IMR-90 (cell line): ENCODE results near the gene APOL2. TPM values are rescaled to one million over a fixed set of nuclear protein-coding genes. Genes with fewer than 3 reads are reported as not detected.

Experiments
- ATAC-seq: fragments of 200-7000 bp; cut with Tn5 transposase; 2 replicates; pipeline ENCODE4 v1.9.1; 2020; ENCODE audit warnings: low read depth, mild to moderate bottlenecking, moderate library complexity
- BruUV-seq: library from RNA; stranded (reverse); fragments of 400-500 nt; replicated peaks from 2 replicates; lab custom pipeline; 2021; lab: Mats Ljungman, UMichigan
- CTCF ChIA-PET: fragments of 300-600 bp; formaldehyde crosslinking; extraction: SDS; loops from one replicate; lab custom pipeline; 2021; ENCODE audit warnings: antibody characterized with exemption; lab: Yijun Ruan, JAX
- POLR2A ChIA-PET: fragments of 300-600 bp; sonication (Branson Sonifier 250); formaldehyde crosslinking; loops from one replicate; lab custom pipeline; 2022; ENCODE audit warnings: antibody characterized with exemption; ENCODE audit not compliant: unreplicated experiment; lab: Charles Lee
- DNase-seq: peaks from one replicate; pipeline ENCODE4 v3.0.0; 2013
- H2AFZ ChIP-seq: replicated peaks from 2 replicates; pipeline ENCODE3; 2013; ENCODE audit warnings: low read length, mild to moderate bottlenecking; ENCODE audit not compliant: poor library complexity
- H2AK5ac ChIP-seq: 2 replicates; pipeline ENCODE4 v1.6.1; 2013; ENCODE audit warnings: low read depth, low read length, inconsistent platforms
- H2AK9ac ChIP-seq: replicated peaks from 2 replicates; pipeline ENCODE3; 2013; ENCODE audit warnings: mild to moderate bottlenecking, low read depth, low read length, moderate library complexity; ENCODE audit not compliant: poor library complexity
- H2BK120ac ChIP-seq: 2 replicates; pipeline ENCODE4 v1.6.1; 2013; ENCODE audit warnings: low read depth, low read length, inconsistent platforms
- H2BK15ac ChIP-seq: 3 replicates; pipeline ENCODE4 v1.6.1; 2013; ENCODE audit warnings: low read depth, low read length, inconsistent platforms
- H2BK20ac ChIP-seq: 2 replicates; pipeline ENCODE4 v1.6.1; 2013; ENCODE audit warnings: low read depth, mild to moderate bottlenecking, inconsistent platforms, low read length, moderate library complexity
- H2BK5ac ChIP-seq: 2 replicates; pipeline ENCODE4 v1.6.1; 2013; ENCODE audit warnings: mild to moderate bottlenecking, low read depth, low read length, inconsistent platforms; ENCODE audit not compliant: poor library complexity, severe bottlenecking
- H3K14ac ChIP-seq: replicated peaks from 2 replicates; pipeline ENCODE4 v1.6.1; 2013; ENCODE audit warnings: low read depth, low read length, inconsistent platforms
- H3K18ac ChIP-seq: 2 replicates; pipeline ENCODE4 v1.6.1; 2013; ENCODE audit warnings: low read depth, low read length, control low read depth
- H3K23ac ChIP-seq: 2 replicates; pipeline ENCODE4 v1.6.1; 2013; ENCODE audit warnings: low read depth, low read length, inconsistent platforms
- H3K27ac ChIP-seq: 2 replicates; pipeline ENCODE4 v1.5.1; 2013; ENCODE audit warnings: mild to moderate bottlenecking, control low read depth, low read length; ENCODE audit not compliant: insufficient read depth
- H3K27me3 ChIP-seq: 2 replicates; pipeline ENCODE4 v1.6.1; 2013; ENCODE audit warnings: low read length; ENCODE audit not compliant: control insufficient read depth, insufficient read depth
- H3K36me3 ChIP-seq: 2 replicates; pipeline ENCODE4 v1.6.1; 2013; ENCODE audit warnings: low read length, mixed read lengths; ENCODE audit not compliant: control insufficient read depth, insufficient read depth
- H3K4ac ChIP-seq: 2 replicates; pipeline ENCODE4 v1.6.1; 2013; ENCODE audit warnings: low read depth, low read length, inconsistent platforms
- H3K4me1 ChIP-seq: 2 replicates; pipeline ENCODE4 v1.6.1; 2013; ENCODE audit warnings: low read length, mixed read lengths; ENCODE audit not compliant: control insufficient read depth, insufficient read depth
- H3K4me2 ChIP-seq: 2 replicates; pipeline ENCODE4 v1.6.1; 2013; ENCODE audit warnings: low read depth, mild to moderate bottlenecking, control low read depth, low read length, moderate library complexity
- H3K4me3 ChIP-seq: 2 replicates; pipeline ENCODE4 v1.5.1; 2013; ENCODE audit warnings: low read depth, mild to moderate bottlenecking, control low read depth, low read length, moderate library complexity; ENCODE audit not compliant: insufficient read depth
- H3K56ac ChIP-seq: 2 replicates; pipeline ENCODE4 v1.6.1; 2013; ENCODE audit warnings: low read length, inconsistent platforms; ENCODE audit not compliant: insufficient read depth; ENCODE audit errors: extremely low read depth
- H3K79me1 ChIP-seq, 2 experiments: 2 replicates each; pipeline ENCODE4 v1.6.1; 2013; ENCODE audit warnings: low read length in 2 of 2, inconsistent platforms in 1 of 2, low read depth in 1 of 2
- H3K9ac ChIP-seq: 2 replicates; pipeline ENCODE4 v1.6.1; 2013; ENCODE audit warnings: low read depth, low read length, control low read depth
- H3K9me1 ChIP-seq: 2 replicates; pipeline ENCODE4 v1.6.1; 2013; ENCODE audit warnings: low read length, inconsistent platforms; ENCODE audit not compliant: insufficient read depth
- H3K9me3 ChIP-seq: 2 replicates; pipeline ENCODE4 v1.6.1; 2013; ENCODE audit warnings: low read length; ENCODE audit not compliant: control insufficient read depth, insufficient read depth
- H4K20me1 ChIP-seq: 2 replicates; pipeline ENCODE4 v1.6.1; 2013; ENCODE audit warnings: low read length, inconsistent platforms; ENCODE audit not compliant: insufficient read depth
- H4K5ac ChIP-seq: 2 replicates; pipeline ENCODE4 v1.6.1; 2013; ENCODE audit warnings: mild to moderate bottlenecking, low read depth, low read length, control low read depth
- H4K8ac ChIP-seq, 2 experiments: 2 replicates each; pipeline ENCODE4 v1.6.1; 2013; ENCODE audit warnings: low read depth in 2 of 2, low read length in 2 of 2, control low read depth in 1 of 2, inconsistent platforms in 1 of 2
- H4K91ac ChIP-seq: 2 replicates; pipeline ENCODE4 v1.6.1; 2013; ENCODE audit warnings: low read depth, low read length, inconsistent platforms; ENCODE audit not compliant: insufficient read depth
- BHLHE40 ChIP-seq: fragments of 150-350 bp; IDR thresholded peaks from 2 replicates; pipeline ENCODE4 v1.6.1; 2016; ENCODE audit warnings: mild to moderate bottlenecking, low read depth, low read length
- CHD1 ChIP-seq: IDR thresholded peaks from 2 replicates; pipeline ENCODE4 v1.6.1; 2012; ENCODE audit warnings: low read depth, low read length, improper control_type of control experiment
- MAZ ChIP-seq: IDR thresholded peaks from 2 replicates; pipeline ENCODE4 v1.6.1; 2012; ENCODE audit warnings: low read depth, mild to moderate bottlenecking, low read length, improper control_type of control experiment, moderate library complexity, borderline replicate concordance
- MXI1 ChIP-seq: IDR thresholded peaks from 2 replicates; pipeline ENCODE4 v1.6.1; 2012; ENCODE audit warnings: low read depth, mild to moderate bottlenecking, low read length, moderate library complexity, borderline replicate concordance
- NFE2L2 ChIP-seq: fragments of 150-350 bp; IDR thresholded peaks from 2 replicates; pipeline ENCODE4 v1.6.1; 2016; ENCODE audit warnings: low read depth, mild to moderate bottlenecking, low read length
- POLR2A ChIP-seq: IDR thresholded peaks from 2 replicates; pipeline ENCODE4 v1.6.1; 2012; ENCODE audit warnings: mild to moderate bottlenecking, low read depth, low read length
- RCOR1 ChIP-seq: IDR thresholded peaks from 2 replicates; pipeline ENCODE4 v1.6.1; 2012; ENCODE audit warnings: mild to moderate bottlenecking, low read length, improper control_type of control experiment; ENCODE audit not compliant: insufficient replicate concordance
- RFX5 ChIP-seq: IDR thresholded peaks from 2 replicates; pipeline ENCODE4 v1.8.0; 2012; ENCODE audit warnings: low read depth, mild to moderate bottlenecking, low read length, moderate library complexity
- dilution Hi-C: fragments of 300-500 bp; cut with HindIII; formaldehyde crosslinking; loops from one replicate; pipeline ENCODE4 v1.14.3; 2018; ENCODE audit warnings: low sequenced_read_pairs; ENCODE audit not compliant: unreplicated experiment
- in situ Hi-C: fragments of 300-500 bp; cut with MboI; formaldehyde crosslinking; loops from 3 replicates; pipeline ENCODE4 v1.14.3; 2019; ENCODE audit warnings: low sequenced_read_pairs, inconsistent platforms, mixed read lengths
- intact Hi-C: fragments of 100-400 bp; cut with micrococcal nuclease; formaldehyde crosslinking; loops from 2 replicates; pipeline ENCODE4 v1.10.0; 2022
- polyA plus RNA-seq, 3 experiments: library from polyadenylated mRNA; depleted of rRNA; stranded (reverse); fragments of >200 nt; gene quantifications; 2 replicates each; pipeline ENCODE4 v1.2.3, GENCODE V29; 2012; ENCODE audit warnings: low replicate concordance in 1 of 3
- total RNA-seq: library from RNA; depleted of rRNA; stranded (reverse); fragments of >200 nt; gene quantifications from 2 replicates; pipeline ENCODE4 v1.2.3, GENCODE V29; 2012
- TF ChIP-seq, protein P1 (sequence below): fragments of 150-350 bp; IDR thresholded peaks from 2 replicates; pipeline ENCODE4 v1.6.1; 2017; ENCODE audit warnings: mild to moderate bottlenecking, antibody characterized with exemption, low read length, low read depth
- TF ChIP-seq, protein P2 (sequence below): fragments of 150-350 bp; IDR thresholded peaks from 2 replicates; pipeline ENCODE4 v1.6.1; 2016; ENCODE audit warnings: low read depth, mild to moderate bottlenecking, low read length, moderate library complexity, borderline replicate concordance
- TF ChIP-seq, protein P3 (sequence below): conservative IDR thresholded peaks from 2 replicates; pipeline ENCODE4 v1.5.1; 2012; ENCODE audit warnings: mild to moderate bottlenecking, low read depth, low read length, improper control_type of control experiment

The APOL2 gene
- total and polyA plus RNA-seq, 2 of the 4 experiments (the other 2 are of a cell fraction) = 13.1 to 57.5 TPM

DNA sequence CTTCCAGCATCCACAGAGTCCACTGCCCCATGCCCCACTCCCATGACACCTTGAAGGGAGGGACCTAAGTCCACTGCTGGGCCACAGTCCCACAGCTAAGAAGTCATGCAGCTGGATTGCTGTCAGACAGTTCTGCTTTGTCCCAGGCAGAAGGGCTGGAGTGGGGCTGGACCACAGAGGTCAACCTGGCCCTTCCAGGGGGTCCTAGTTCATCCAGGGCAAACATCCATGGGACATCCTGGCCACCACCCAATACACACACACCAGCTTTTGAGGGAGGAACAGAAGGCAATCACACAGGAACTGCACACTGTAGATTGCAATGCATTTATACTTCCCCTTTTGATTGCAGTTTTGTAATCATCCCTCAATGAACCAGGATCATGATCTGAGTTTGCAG is 26.4 kb downstream of the APOL2 start:
- no peak for DNase-seq
- H2AK9ac ChIP-seq = no peak overlapping the region
- no peak overlapping the region for H2AFZ ChIP-seq
- no peak overlapping the region for H2BK15ac ChIP-seq
- no peak overlapping the region for H2BK120ac ChIP-seq
- intact Hi-C loops (no loop called here), dilution Hi-C loops (no loop called here), in situ Hi-C loops (no loop called here)
- H3K27ac ChIP-seq = no peak overlapping the region
- no peak overlapping the region for H2AK5ac ChIP-seq
- no peaks in the 10 kb centered on the region for H3K36me3 ChIP-seq
- H3K9ac ChIP-seq = no peak overlapping the region
- no peak for ATAC-seq
- H2BK20ac ChIP-seq = no peak overlapping the region
- 0 out of 2 replicates have a peak, but pooled peaks cover 2% of the 10 kb centered on the region for H3K9me3 ChIP-seq
- H3K4ac ChIP-seq = no peak overlapping the region
- H3K18ac ChIP-seq = no peak overlapping the region
- no peaks in the 10 kb centered on the region for H3K79me1 ChIP-seq
- POLR2A ChIA-PET = no interaction called here
- H3K4me3 ChIP-seq = no peak overlapping the region
- no peak overlapping the region for H4K8ac ChIP-seq
- TF ChIP-seq, protein P1, sequence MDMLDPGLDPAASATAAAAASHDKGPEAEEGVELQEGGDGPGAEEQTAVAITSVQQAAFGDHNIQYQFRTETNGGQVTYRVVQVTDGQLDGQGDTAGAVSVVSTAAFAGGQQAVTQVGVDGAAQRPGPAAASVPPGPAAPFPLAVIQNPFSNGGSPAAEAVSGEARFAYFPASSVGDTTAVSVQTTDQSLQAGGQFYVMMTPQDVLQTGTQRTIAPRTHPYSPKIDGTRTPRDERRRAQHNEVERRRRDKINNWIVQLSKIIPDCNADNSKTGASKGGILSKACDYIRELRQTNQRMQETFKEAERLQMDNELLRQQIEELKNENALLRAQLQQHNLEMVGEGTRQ = no peak
- TF ChIP-seq CHD1 = no peak
- TF ChIP-seq, protein P2, sequence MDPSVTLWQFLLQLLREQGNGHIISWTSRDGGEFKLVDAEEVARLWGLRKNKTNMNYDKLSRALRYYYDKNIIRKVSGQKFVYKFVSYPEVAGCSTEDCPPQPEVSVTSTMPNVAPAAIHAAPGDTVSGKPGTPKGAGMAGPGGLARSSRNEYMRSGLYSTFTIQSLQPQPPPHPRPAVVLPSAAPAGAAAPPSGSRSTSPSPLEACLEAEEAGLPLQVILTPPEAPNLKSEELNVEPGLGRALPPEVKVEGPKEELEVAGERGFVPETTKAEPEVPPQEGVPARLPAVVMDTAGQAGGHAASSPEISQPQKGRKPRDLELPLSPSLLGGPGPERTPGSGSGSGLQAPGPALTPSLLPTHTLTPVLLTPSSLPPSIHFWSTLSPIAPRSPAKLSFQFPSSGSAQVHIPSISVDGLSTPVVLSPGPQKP = no peak
- no peak for TF ChIP-seq POLR2A
- no peak for TF ChIP-seq BHLHE40
- TF ChIP-seq, protein P3, sequence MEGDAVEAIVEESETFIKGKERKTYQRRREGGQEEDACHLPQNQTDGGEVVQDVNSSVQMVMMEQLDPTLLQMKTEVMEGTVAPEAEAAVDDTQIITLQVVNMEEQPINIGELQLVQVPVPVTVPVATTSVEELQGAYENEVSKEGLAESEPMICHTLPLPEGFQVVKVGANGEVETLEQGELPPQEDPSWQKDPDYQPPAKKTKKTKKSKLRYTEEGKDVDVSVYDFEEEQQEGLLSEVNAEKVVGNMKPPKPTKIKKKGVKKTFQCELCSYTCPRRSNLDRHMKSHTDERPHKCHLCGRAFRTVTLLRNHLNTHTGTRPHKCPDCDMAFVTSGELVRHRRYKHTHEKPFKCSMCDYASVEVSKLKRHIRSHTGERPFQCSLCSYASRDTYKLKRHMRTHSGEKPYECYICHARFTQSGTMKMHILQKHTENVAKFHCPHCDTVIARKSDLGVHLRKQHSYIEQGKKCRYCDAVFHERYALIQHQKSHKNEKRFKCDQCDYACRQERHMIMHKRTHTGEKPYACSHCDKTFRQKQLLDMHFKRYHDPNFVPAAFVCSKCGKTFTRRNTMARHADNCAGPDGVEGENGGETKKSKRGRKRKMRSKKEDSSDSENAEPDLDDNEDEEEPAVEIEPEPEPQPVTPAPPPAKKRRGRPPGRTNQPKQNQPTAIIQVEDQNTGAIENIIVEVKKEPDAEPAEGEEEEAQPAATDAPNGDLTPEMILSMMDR = no peak
- no peak for TF ChIP-seq MXI1
- no peak for TF ChIP-seq RFX5
- no peak for TF ChIP-seq NFE2L2
- no peak for TF ChIP-seq MAZ
- TF ChIP-seq RCOR1 = no peak
- H4K20me1 ChIP-seq = no peaks in the 10 kb centered on the region
- no peak overlapping the region for H3K14ac ChIP-seq
- H4K5ac ChIP-seq = no peak overlapping the region
- H4K91ac ChIP-seq = no peak overlapping the region
- no peak overlapping the region for H3K23ac ChIP-seq
- BruUV-seq = no TSS peak
- no peak overlapping the region for H2BK5ac ChIP-seq
- H3K27me3 ChIP-seq = peaks cover 52% of the 10 kb centered on the region
- CTCF ChIA-PET = no interaction called here
- H3K4me1 ChIP-seq = no peaks in the 10 kb centered on the region
- no peak overlapping the region for H3K56ac ChIP-seq
- no peaks in the 10 kb centered on the region; the same call in 1 of the 2 replicates for H3K9me1 ChIP-seq
- H3K4me2 ChIP-seq = no peak overlapping the region
